Left cardiac atrium (tissue), 4 donors: ENCODE measurements around the gene ZNF664. TPM values are rescaled to one million over a fixed set of nuclear protein-coding genes. Genes with fewer than 3 reads are reported as not detected.

Experiments used
- ATAC-seq, 2 donors: fragments of 200-7000 bp; cut with Tn5 transposase; one replicate each; pipeline ENCODE4 v1.9.1; 2020; ENCODE audit warnings: mild to moderate bottlenecking in 2 of 2, moderate library complexity in 2 of 2
- DNase-seq: peaks from one replicate; pipeline ENCODE4 v3.0.0-alpha.2; 2020
- intact Hi-C, 2 donors: fragments of 100-400 bp; cut with DNase I; formaldehyde crosslinking; loops; one replicate each; pipeline versions ENCODE4 v1.14.1 to v1.15.1; 2022 to 2023
- total RNA-seq, 2 donors: library from RNA; stranded (reverse); fragmentation: NEBNext Ultra II Directional; extraction: Animal tissue kit (Norgen Biotek cat#: 25700); gene quantifications; one replicate each; pipeline ENCODE4 v1.2.1, GENCODE V29; 2021
- donor health status: DM: no; HTN: yes; CAD: no.
- donor health status: DM: no; HTN: yes; CAD: no; lungs with severe emphysema.
- donor health status: DM: yes; HTN: yes; CAD: no.
- donor health status: Dilated cardiomyopathy.

Gene ZNF664
- total RNA-seq, 2 donors from 2014 or later = 67.6 to 75.8 TPM

- no peak for ATAC-seq
- DNase-seq = no peak
- intact Hi-C loops = no loop called here
Observed at GRCh38 chr12:123976227-123976826, 3.3 kb downstream of the ZNF664 start.

- no peak for DNase-seq
- intact Hi-C loops = no loop called here
- ATAC-seq = no peak
Observed at GRCh38 chr12:123979566-123979965, 6.6 kb downstream of the ZNF664 start.

GRCh38 chr12:123982269-123982668 is 9.3 kb downstream of the ZNF664 start:
- DNase-seq (no peak), ATAC-seq (no peak)
- intact Hi-C loops = loop anchor here in 1 of 2 donors (10.0 kb wide), 1 partner anchor 77 kb away; no protein-coding TSS in a partner anchor

- ATAC-seq = peak; percentile 80 to 88
- intact Hi-C loops = loop anchor here in 1 of 2 donors (10.0 kb wide), 1 partner anchor 79 kb away; no protein-coding TSS in a partner anchor
- no peak for DNase-seq
Observed at GRCh38 chr12:123983822-123984485, 10.9 kb downstream of the ZNF664 start.

GRCh38 chr12:123984903-123985302 is 11.9 kb downstream of the ZNF664 start:
- ATAC-seq = no peak

GRCh38 chr12:123986374-123986965 is 13.5 kb downstream of the ZNF664 start:
- intact Hi-C loops = loop anchor here (5.0 to 10.0 kb wide), 2 partner anchors 79 to 82 kb away; no protein-coding TSS in a partner anchor
- DNase-seq (no peak), ATAC-seq (peak in 1 of 2 donors; percentile 20)

More at GRCh38 chr12:123984903-123985302, 11.9 kb downstream of the ZNF664 start:
- DNase-seq = no peak
- intact Hi-C loops = loop anchor here (5.0 to 10.0 kb wide), 2 partner anchors 78 to 80 kb away; no protein-coding TSS in a partner anchor

GRCh38 chr12:123987022-123987421 is 14.0 kb downstream of the ZNF664 start:
- intact Hi-C loops = loop anchor here (5.0 to 10.0 kb wide), 2 partner anchors 80 to 82 kb away; no protein-coding TSS in a partner anchor
- ATAC-seq = no peak

GRCh38 chr12:123989168-123989567 is 16.2 kb downstream of the ZNF664 start:
- ATAC-seq = no peak
- intact Hi-C loops = loop anchor here (5.0 to 10.0 kb wide), 2 partner anchors 82 to 84 kb away; no protein-coding TSS in a partner anchor
- no peak for DNase-seq

More at GRCh38 chr12:123987022-123987421, 14.0 kb downstream of the ZNF664 start:
- no peak for DNase-seq

- DNase-seq = no peak
- ATAC-seq = no peak
- intact Hi-C loops = loop anchor here (5.0 to 10.0 kb wide), 2 partner anchors 82 to 85 kb away; no protein-coding TSS in a partner anchor
Observed at GRCh38 chr12:123989753-123990152, 16.7 kb downstream of the ZNF664 start.

GRCh38 chr12:123990511-123990910 is 17.5 kb downstream of the ZNF664 start:
- ATAC-seq (peak; percentile 23 to 54), DNase-seq (no peak)
- intact Hi-C loops = no loop called here

- intact Hi-C loops = no loop called here
- peak in 1 of 2 donors; percentile 11 for ATAC-seq
Observed at GRCh38 chr12:123991372-123991951, 18.4 kb downstream of the ZNF664 start.

GRCh38 chr12:123992118-123992825 is 19.3 kb downstream of the ZNF664 start:
- ATAC-seq = no peak
- intact Hi-C loops = no loop called here
- DNase-seq = no peak

More at GRCh38 chr12:123991372-123991951, 18.4 kb downstream of the ZNF664 start:
- no peak for DNase-seq

- intact Hi-C loops = no loop called here
- ATAC-seq (peak; percentile 27 to 69), DNase-seq (no peak)
Observed at GRCh38 chr12:123995023-123995748, 22.2 kb downstream of the ZNF664 start.

- intact Hi-C loops = no loop called here
- DNase-seq = no peak
- no peak for ATAC-seq
Observed at GRCh38 chr12:123996581-123996980, 23.6 kb downstream of the ZNF664 start.

- intact Hi-C loops = no loop called here
- ATAC-seq (peak in 1 of 2 donors; percentile 13), DNase-seq (no peak)
Observed at GRCh38 chr12:123997033-123997822, 24.2 kb downstream of the ZNF664 start.

GRCh38 chr12:123997908-123998307 is 24.9 kb downstream of the ZNF664 start:
- intact Hi-C loops = no loop called here
- DNase-seq (no peak), ATAC-seq (no peak)

GRCh38 chr12:123998344-123998990 is 25.5 kb downstream of the ZNF664 start:
- intact Hi-C loops = no loop called here
- no peak for DNase-seq
- ATAC-seq = no peak
